Measurements from ENCODE around the gene FOXI2. TPM values are rescaled to one million over a fixed set of nuclear protein-coding genes. Genes with fewer than 3 reads are reported as not detected.

The FOXI2 gene
- total and polyA plus RNA-seq, 11 donors: 0.14 to 0.61 (median 0.29) TPM; not detected in 3

GRCh38 chr10:127695431-127695830, 41.6 kb upstream of the FOXI2 start:
- ATAC-seq (no peak), DNase-seq (no peak)
- no peaks in the 10 kb centered on the region for H3K9me3 ChIP-seq
- H3K4me1 ChIP-seq: no peaks in the 10 kb centered on the region
- TF ChIP-seq POLR2A (IDR thresholded peaks at IDR 0.05) (no peak), CTCF (IDR thresholded peaks at IDR 0.05) (no peak)
- intact Hi-C loops (cut with DNase I): no loop called here
- H3K4me3 ChIP-seq: no peak overlapping the region
- H3K36me3 ChIP-seq: no peaks in the 10 kb centered on the region
- 38 to 50% (median 47%) methylated on average over 4 of the region's 4 CpGs for WGBS, 4 donors
- H3K27ac ChIP-seq: no peak overlapping the region
- H3K27me3 ChIP-seq: peaks cover 0 to 9% (median under 1%) of the 10 kb centered on the region in 9 donors

GRCh38 chr10:127698886-127699285, 38.1 kb upstream of the FOXI2 start:
- Histone ChIP-seq H3K27me3 (peaks cover 0 to 19% (median 3%) of the 10 kb centered on the region in 9 donors), H3K27ac (no peak overlapping the region), H3K36me3 (no peaks in the 10 kb centered on the region), H3K4me1 (no peaks in the 10 kb centered on the region), H3K9me3 (peaks cover 0 to 5% (median 0%) of the 10 kb centered on the region in 12 donors), H3K4me3 (no peak overlapping the region)
- intact Hi-C loops (cut with DNase I): no loop called here
- ATAC-seq (no peak), DNase-seq (no peak)
- WGBS, 4 donors: 78 to 82% (median 81%) methylated on average over 6 of the region's 6 CpGs
- TF ChIP-seq CTCF (IDR thresholded peaks at IDR 0.05) (no peak), POLR2A (IDR thresholded peaks at IDR 0.05) (no peak)

GRCh38 chr10:127699311-127699710, 37.7 kb upstream of the FOXI2 start:
- intact Hi-C loops (cut with DNase I): no loop called here
- WGBS, 4 donors: 75 to 79% (median 77%) methylated on average over 8 of the region's 8 CpGs
- Histone ChIP-seq H3K36me3 (no peaks in the 10 kb centered on the region), H3K4me3 (no peak overlapping the region), H3K9me3 (peaks cover 0 to 8% (median 0%) of the 10 kb centered on the region in 12 donors), H3K27me3 (peaks cover 0 to 19% (median 3%) of the 10 kb centered on the region in 9 donors), H3K4me1 (no peaks in the 10 kb centered on the region), H3K27ac (no peak overlapping the region)
- no peak for DNase-seq
- TF ChIP-seq CTCF (IDR thresholded peaks at IDR 0.05) (no peak), POLR2A (IDR thresholded peaks at IDR 0.05) (no peak)
- no peak for ATAC-seq

DNA sequence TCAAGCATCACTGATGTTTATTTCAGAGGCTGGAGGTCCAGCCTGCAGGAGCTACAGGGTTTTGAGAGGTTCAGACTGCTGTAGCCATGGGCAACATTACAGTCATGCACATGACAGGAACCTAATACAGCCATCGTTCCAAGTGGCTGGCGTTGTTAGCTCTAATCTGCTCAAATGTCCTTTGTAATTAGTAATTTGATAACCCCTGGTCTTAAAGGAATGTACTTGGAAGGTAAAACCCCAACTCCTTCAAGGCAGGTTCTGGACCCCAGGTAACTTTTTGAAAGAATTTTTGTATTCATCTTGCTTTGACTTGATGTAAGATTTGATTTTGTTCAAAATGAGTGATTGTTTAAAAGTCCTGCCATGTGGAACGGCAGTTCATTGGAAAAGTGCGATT, 34.7 kb upstream of the FOXI2 start:
- intact Hi-C loops (cut with DNase I): no loop called here
- H3K4me1 ChIP-seq: no peaks in the 10 kb centered on the region
- no peak for TF ChIP-seq POLR2A (IDR thresholded peaks at IDR 0.05)
- TF ChIP-seq CTCF (IDR thresholded peaks at IDR 0.05): no peak
- H3K27ac ChIP-seq: no peak overlapping the region
- H3K4me3 ChIP-seq: no peak overlapping the region
- no peaks in the 10 kb centered on the region for H3K36me3 ChIP-seq
- peaks cover 0 to 8% (median 0%) of the 10 kb centered on the region in 12 donors for H3K9me3 ChIP-seq
- 54 to 62% (median 57%) methylated on average over 4 of the region's 4 CpGs for whole genome bisulfite sequencing, 4 donors
- peaks cover 0 to 10% (median 3%) of the 10 kb centered on the region in 9 donors for H3K27me3 ChIP-seq
- ATAC-seq (no peak), DNase-seq (no peak)

All from heart left ventricle (tissue), 16 donors.